AG09319 (cell line): ENCODE measurements around the gene TRPM2.

Experiments
- DNase-seq: peaks from one replicate; pipeline ENCODE4 v3.0.0-alpha.2; 2010; ENCODE audit warnings: low read depth; ENCODE audit errors: extremely low read depth
- CTCF ChIP-seq: IDR thresholded peaks from 2 replicates; pipeline ENCODE4 v1.5.1; 2011; ENCODE audit warnings: low read depth, mild to moderate bottlenecking, inconsistent platforms, low read length, moderate library complexity

TRPM2 gene

GRCh38 chr21:44458971-44459711 lies 105.7 kb downstream of the TRPM2 start:
- no peak for DNase-seq
- TF ChIP-seq CTCF, result no peak

GRCh38 chr21:44459712-44460440 lies 106.5 kb downstream of the TRPM2 start:
- no peak for DNase-seq
- no peak for TF ChIP-seq CTCF

GRCh38 chr21:44460441-44460755 lies 107.0 kb downstream of the TRPM2 start:
- TF ChIP-seq CTCF, result no peak
- no peak for DNase-seq

GRCh38 chr21:44461005-44461404 lies 107.6 kb downstream of the TRPM2 start:
- no peak for DNase-seq
- no peak for TF ChIP-seq CTCF

- DNase-seq, result no peak
- TF ChIP-seq CTCF, result no peak
Observed at GRCh38 chr21:44461464-44462001, 108.1 kb downstream of the TRPM2 start.

GRCh38 chr21:44462086-44462833 lies 108.8 kb downstream of the TRPM2 start:
- TF ChIP-seq CTCF, result no peak
- DNase-seq, result no peak

GRCh38 chr21:44462834-44463200 lies 109.4 kb downstream of the TRPM2 start:
- TF ChIP-seq CTCF, result no peak
- DNase-seq, result no peak
